A549 (cell line): ENCODE results near the gene PARD3B.

Experiments used
- HDAC2 ChIP-seq: fragments of 200-600 bp; sonication (generic); IDR thresholded peaks from 2 replicates; pipeline ENCODE4 v1.6.1; 2016
- KDM5A ChIP-seq: fragments of 200-600 bp; sonication (generic); IDR thresholded peaks from 2 replicates; pipeline ENCODE4 v1.6.1; 2016; ENCODE audit warnings: antibody characterized with exemption, mild to moderate bottlenecking
- MYC ChIP-seq: IDR thresholded peaks from 2 replicates; pipeline ENCODE4 v1.6.1; 2012; ENCODE audit warnings: mild to moderate bottlenecking, inconsistent platforms, low read length, improper control_type of control experiment, borderline replicate concordance
- NR3C1 ChIP-seq: fragments of >200 bp; sonication (Bioruptor Twin); formaldehyde crosslinking; IDR thresholded peaks from 3 replicates; pipeline ENCODE4 v1.6.1; 2017
- POLR2A ChIP-seq: IDR thresholded peaks from 2 replicates; pipeline ENCODE4 v1.6.1; 2012; ENCODE audit warnings: mild to moderate bottlenecking, low read length
- ZFP36 ChIP-seq: fragments of 450-650 bp; IDR thresholded peaks from 2 replicates; pipeline ENCODE4 v1.6.1; 2014; ENCODE audit warnings: borderline replicate concordance; ENCODE audit not compliant: partially characterized antibody
- ZSCAN20 ChIP-seq: fragments of 250-450 bp; sonication (Bioruptor Pico); IDR thresholded peaks from 2 replicates; pipeline ENCODE4 v1.8.0; 2022; ENCODE audit warnings: mild to moderate bottlenecking, moderate library complexity
- TF ChIP-seq, protein P1 (sequence below): fragments of >200 bp; sonication (Bioruptor Twin); formaldehyde crosslinking; IDR thresholded peaks from 3 replicates; pipeline ENCODE4 v1.5.1; 2016

GRCh38 chr2:204950695-204951346, 405.5 kb downstream of the PARD3B start:
- TF ChIP-seq KDM5A (no peak), HDAC2 (no peak), MYC (no peak), ZFP36 (no peak), NR3C1 (no peak), ZSCAN20 (CRISPR knock-in tag) (no peak), POLR2A (no peak)
- TF ChIP-seq, protein P1, sequence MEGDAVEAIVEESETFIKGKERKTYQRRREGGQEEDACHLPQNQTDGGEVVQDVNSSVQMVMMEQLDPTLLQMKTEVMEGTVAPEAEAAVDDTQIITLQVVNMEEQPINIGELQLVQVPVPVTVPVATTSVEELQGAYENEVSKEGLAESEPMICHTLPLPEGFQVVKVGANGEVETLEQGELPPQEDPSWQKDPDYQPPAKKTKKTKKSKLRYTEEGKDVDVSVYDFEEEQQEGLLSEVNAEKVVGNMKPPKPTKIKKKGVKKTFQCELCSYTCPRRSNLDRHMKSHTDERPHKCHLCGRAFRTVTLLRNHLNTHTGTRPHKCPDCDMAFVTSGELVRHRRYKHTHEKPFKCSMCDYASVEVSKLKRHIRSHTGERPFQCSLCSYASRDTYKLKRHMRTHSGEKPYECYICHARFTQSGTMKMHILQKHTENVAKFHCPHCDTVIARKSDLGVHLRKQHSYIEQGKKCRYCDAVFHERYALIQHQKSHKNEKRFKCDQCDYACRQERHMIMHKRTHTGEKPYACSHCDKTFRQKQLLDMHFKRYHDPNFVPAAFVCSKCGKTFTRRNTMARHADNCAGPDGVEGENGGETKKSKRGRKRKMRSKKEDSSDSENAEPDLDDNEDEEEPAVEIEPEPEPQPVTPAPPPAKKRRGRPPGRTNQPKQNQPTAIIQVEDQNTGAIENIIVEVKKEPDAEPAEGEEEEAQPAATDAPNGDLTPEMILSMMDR, result no peak
